ENCODE data around the gene STOML1. TPM values are rescaled to one million over a fixed set of nuclear protein-coding genes. Genes with fewer than 3 reads are reported as not detected.

STOML1 gene
- total RNA-seq, 1 experiment from 2014 or later: 6.9 TPM

- Histone ChIP-seq H3K27ac (ENCODE audit: low read length) (no peak overlapping the region), H3K36me3 (ENCODE audit: control insufficient read depth, insufficient read depth, low read length) (peaks cover 2% of the 10 kb centered on the region; the same call in 1 of the 2 replicates), H3K4me3 (ENCODE audit: low read depth in 2 of 2, low read length in 2 of 2) (no peak overlapping the region), H3K27me3 (ENCODE audit: control insufficient read depth, insufficient read depth, low read length) (no peaks in the 10 kb centered on the region), H3K4me1 (ENCODE audit: control insufficient read depth, insufficient read depth, low read length) (no peaks in the 10 kb centered on the region), H3K9me3 (ENCODE audit: control insufficient read depth, insufficient read depth, low read depth, low read length) (no peaks in the 10 kb centered on the region)
- CTCF ChIA-PET: no interaction called here
- POLR2A ChIA-PET: interaction anchor here (1.1 kb wide), 1 partner anchor 20 kb away, joined by 10 read pairs; no protein-coding TSS in a partner anchor
- no peak for ATAC-seq
- intact Hi-C loops (cut with micrococcal nuclease; ENCODE audit: unreplicated experiment) (no loop called here), in situ Hi-C loops (cut with HindIII; ENCODE audit: low pct_unique_long_range_greater_than_20kb, low sequenced_read_pairs) (no loop called here)
- BruUV-seq (replicated peaks): no TSS peak
- TF ChIP-seq SIN3A (IDR thresholded peaks at IDR 0.05; ENCODE audit: borderline replicate concordance, insufficient read depth, low read depth, low read length) (no peak), REST (IDR thresholded peaks at IDR 0.05; ENCODE audit: insufficient read depth in 1 of 2, low read depth in 2 of 2, low read length in 1 of 2) (no peak), TCF7L2 (IDR thresholded peaks at IDR 0.05; ENCODE audit: low read depth, low read length) (no peak), CTCF (IDR thresholded peaks at IDR 0.05) (no peak), POLR2AphosphoS5 (IDR thresholded peaks at IDR 0.05; ENCODE audit: low read depth, low read length) (no peak)
- DNase-seq (ENCODE audit: low read depth, low spot score): no peak
These were observed 27.6 kb upstream of the STOML1 start for GRCh38 chr15:74019734-74020133.

- in situ Hi-C loops (cut with HindIII; ENCODE audit: low pct_unique_long_range_greater_than_20kb, low sequenced_read_pairs): no loop called here
- peaks cover 6% of the 10 kb centered on the region; the same call in 1 of the 2 replicates for H3K4me1 ChIP-seq (ENCODE audit: control insufficient read depth, insufficient read depth, low read length)
- no peaks in the 10 kb centered on the region for H3K36me3 ChIP-seq (ENCODE audit: control insufficient read depth, insufficient read depth, low read length)
- H3K9me3 ChIP-seq (ENCODE audit: control insufficient read depth, insufficient read depth, low read depth, low read length): no peaks in the 10 kb centered on the region
- TF ChIP-seq SIN3A (IDR thresholded peaks at IDR 0.05; ENCODE audit: borderline replicate concordance, insufficient read depth, low read depth, low read length) (no peak), REST (IDR thresholded peaks at IDR 0.05; ENCODE audit: insufficient read depth in 1 of 2, low read depth in 2 of 2, low read length in 1 of 2) (no peak), TCF7L2 (IDR thresholded peaks at IDR 0.05; ENCODE audit: low read depth, low read length) (no peak), POLR2AphosphoS5 (IDR thresholded peaks at IDR 0.05; ENCODE audit: low read depth, low read length) (no peak)
- ATAC-seq: no peak
- CTCF ChIA-PET: no interaction called here
- BruUV-seq (replicated peaks): no TSS peak
- H3K27me3 ChIP-seq (ENCODE audit: control insufficient read depth, insufficient read depth, low read length): no peaks in the 10 kb centered on the region
- no peak overlapping the region for H3K27ac ChIP-seq (ENCODE audit: low read length)
- DNase-seq (ENCODE audit: low read depth, low spot score): no peak
- H3K4me3 ChIP-seq (ENCODE audit: low read depth in 2 of 2, low read length in 2 of 2): no peak overlapping the region
- intact Hi-C loops (cut with micrococcal nuclease; ENCODE audit: unreplicated experiment): no loop called here
- POLR2A ChIA-PET: no interaction called here
These were observed 21.3 kb upstream of the STOML1 start for GRCh38 chr15:74013374-74013894.

All from Panc1 (cell line).